HepG2 (cell line): ENCODE data around the gene OGFR. TPM values are rescaled to one million over a fixed set of nuclear protein-coding genes. Genes with fewer than 3 reads are reported as not detected.

ENCODE experiments used
- EZH2 ChIP-seq: conservative IDR thresholded peaks from 2 replicates; pipeline ENCODE4 v1.6.1; 2012; ENCODE audit warnings: mild to moderate bottlenecking, low read depth, low read length, moderate library complexity
- GLI4 ChIP-seq: sonication (generic); formaldehyde crosslinking; IDR thresholded peaks from 2 replicates; pipeline ENCODE4 v1.5.1; 2020; ENCODE audit warnings: missing genetic modification reagents, mild to moderate bottlenecking, moderate library complexity, borderline replicate concordance
- HDAC2 ChIP-seq: sonication (generic); formaldehyde crosslinking; IDR thresholded peaks from 2 replicates; pipeline ENCODE4 v1.4.0; 2020; ENCODE audit warnings: missing genetic modification reagents
- IRF9 ChIP-seq: sonication (generic); formaldehyde crosslinking; IDR thresholded peaks from 2 replicates; pipeline ENCODE4 v1.8.0; 2022; ENCODE audit warnings: missing genetic modification reagents, mild to moderate bottlenecking, borderline replicate concordance
- NCOR1 ChIP-seq: fragments of 200-600 bp; sonication (generic); IDR thresholded peaks from 2 replicates; pipeline ENCODE4 v1.7.0; 2017; ENCODE audit warnings: antibody characterized with exemption, low read length, borderline replicate concordance
- REL ChIP-seq: sonication (generic); formaldehyde crosslinking; conservative IDR thresholded peaks from 2 replicates; pipeline ENCODE4 v1.8.0; 2022; ENCODE audit warnings: mild to moderate bottlenecking, missing genetic modification reagents, moderate library complexity
- RFX3 ChIP-seq: IDR thresholded peaks from 2 replicates; pipeline ENCODE4 v1.6.1; 2016; ENCODE audit warnings: missing biosample characterization, missing genetic modification reagents
- SNRNP70 ChIP-seq: fragments of 200-400 bp; formaldehyde crosslinking; IDR thresholded peaks from 2 replicates; pipeline ENCODE4 v1.6.1; 2017; ENCODE audit warnings: mild to moderate bottlenecking, low read depth, low read length, moderate library complexity
- SP1 ChIP-seq, 2 experiments: fragments of 450-650 bp in 1 of 2; sonication (generic) in 1 of 2; formaldehyde crosslinking in 1 of 2; IDR thresholded peaks; 2 replicates each; pipeline versions ENCODE4 v1.4.0 to v1.6.1; 2016 to 2020; ENCODE audit warnings: missing genetic modification reagents in 1 of 2
- ZBTB42 ChIP-seq: sonication (generic); formaldehyde crosslinking; IDR thresholded peaks from 2 replicates; pipeline ENCODE4 v1.5.0; 2020; ENCODE audit warnings: mild to moderate bottlenecking, missing genetic modification reagents
- ZNF280D ChIP-seq: sonication (generic); formaldehyde crosslinking; IDR thresholded peaks from 2 replicates; pipeline ENCODE4 v1.5.1; 2020; ENCODE audit warnings: mild to moderate bottlenecking, missing genetic modification reagents
- ZNF343 ChIP-seq: sonication (generic); formaldehyde crosslinking; IDR thresholded peaks from 2 replicates; pipeline ENCODE4 v1.4.0; 2020; ENCODE audit warnings: mild to moderate bottlenecking, missing genetic modification reagents
- ZNF629 ChIP-seq: sonication (generic); formaldehyde crosslinking; conservative IDR thresholded peaks from 2 replicates; pipeline ENCODE4 v1.5.0; 2020; ENCODE audit warnings: missing genetic modification reagents
- ZNF792 ChIP-seq: IDR thresholded peaks from 2 replicates; pipeline ENCODE4 v1.6.1; 2016
- ZSCAN9 ChIP-seq: IDR thresholded peaks from 2 replicates; pipeline ENCODE4 v1.6.1; 2016; ENCODE audit warnings: borderline replicate concordance
- polyA plus RNA-seq, 8 experiments: library from polyadenylated mRNA; depleted of rRNA in 3 of 8; stranded (reverse) in 7 of 8; unstranded in 1 of 8; fragments of >200 nt; fragmentation: Illumina TruSeq in 4 of 8; extraction: Trizol in 4 of 8; gene quantifications; 2 replicates each; pipeline versions ENCODE4 v1.2.1 to v1.2.3, GENCODE V29; 2011 to 2016; ENCODE audit warnings: low read depth in 4 of 8, missing spikeins in 1 of 8, mixed read lengths in 1 of 8; ENCODE audit not compliant: insufficient read depth in 1 of 8
- total RNA-seq, 5 experiments: library from RNA; depleted of rRNA; stranded (reverse); fragments of >200 nt; fragmentation: Illumina TruSeq; extraction: Trizol; gene quantifications; 2 replicates each; pipeline ENCODE4 v1.2.3, GENCODE V29; 2016; ENCODE audit warnings: low read depth in 1 of 5
- TF ChIP-seq, protein P1 (sequence below): sonication (generic); formaldehyde crosslinking; conservative IDR thresholded peaks from 2 replicates; pipeline ENCODE4 v1.8.0; 2022; ENCODE audit warnings: mild to moderate bottlenecking, moderate library complexity, missing genetic modification reagents
- TF ChIP-seq, protein P2 (sequence below): sonication (generic); formaldehyde crosslinking; IDR thresholded peaks from 2 replicates; pipeline ENCODE4 v1.4.0; 2020; ENCODE audit warnings: low read depth, mild to moderate bottlenecking, missing genetic modification reagents
- TF ChIP-seq, protein P3 (sequence below): sonication (generic); formaldehyde crosslinking; conservative IDR thresholded peaks from 2 replicates; pipeline ENCODE4 v1.8.1; 2023; ENCODE audit warnings: missing genetic modification reagents

OGFR gene
- total and polyA plus RNA-seq, 2 of the 13 experiments (the other 11 are each of a cell fraction or from before 2014, with no cell fraction given) = 47.7 to 81.8 TPM

DNA sequence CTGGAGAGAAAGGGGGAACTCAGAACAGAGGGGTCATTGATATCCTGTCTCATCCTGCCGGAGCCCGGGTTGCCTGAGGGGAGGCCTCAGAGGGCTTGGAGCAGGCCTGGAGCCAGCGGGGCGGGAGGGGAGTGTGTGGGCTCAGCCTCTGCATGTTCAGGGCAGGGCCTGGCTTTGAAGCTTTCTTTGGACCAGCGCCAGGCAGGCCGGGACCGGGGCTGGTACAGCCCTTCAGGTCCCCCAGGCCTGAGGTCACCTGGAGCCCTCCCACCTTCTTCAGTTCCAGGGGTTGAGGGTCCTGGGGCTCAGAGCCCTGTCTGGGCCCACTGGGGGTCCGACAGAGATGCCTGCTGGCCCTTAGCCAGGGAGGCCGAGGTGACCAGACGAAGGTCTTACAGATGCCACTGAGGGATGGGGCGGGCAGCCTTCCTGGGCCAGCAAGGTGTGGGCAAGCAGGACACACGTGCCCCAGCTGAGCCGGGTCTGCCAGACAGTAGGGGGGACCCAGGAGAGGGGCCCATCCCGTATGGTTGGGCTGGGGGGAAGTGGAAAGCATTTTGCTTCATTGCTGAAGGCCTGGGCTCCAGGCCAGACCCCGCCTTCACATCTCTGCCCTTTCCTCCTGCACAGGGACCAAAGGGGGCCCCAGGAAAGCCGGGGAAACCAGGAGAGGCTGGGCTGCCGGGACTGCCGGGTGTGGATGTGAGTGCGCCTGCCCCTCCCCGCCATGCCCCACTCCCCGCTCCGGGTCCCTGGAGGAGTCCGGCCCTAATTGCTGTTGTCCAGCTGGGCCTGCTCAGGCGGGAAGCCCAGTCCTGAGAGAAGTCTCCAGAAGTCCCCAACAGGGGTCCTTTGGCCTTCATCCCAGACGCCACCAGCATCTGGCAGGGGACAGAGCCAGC lies 14.2 kb downstream of the OGFR start (continued):
- TF ChIP-seq, protein P1, sequence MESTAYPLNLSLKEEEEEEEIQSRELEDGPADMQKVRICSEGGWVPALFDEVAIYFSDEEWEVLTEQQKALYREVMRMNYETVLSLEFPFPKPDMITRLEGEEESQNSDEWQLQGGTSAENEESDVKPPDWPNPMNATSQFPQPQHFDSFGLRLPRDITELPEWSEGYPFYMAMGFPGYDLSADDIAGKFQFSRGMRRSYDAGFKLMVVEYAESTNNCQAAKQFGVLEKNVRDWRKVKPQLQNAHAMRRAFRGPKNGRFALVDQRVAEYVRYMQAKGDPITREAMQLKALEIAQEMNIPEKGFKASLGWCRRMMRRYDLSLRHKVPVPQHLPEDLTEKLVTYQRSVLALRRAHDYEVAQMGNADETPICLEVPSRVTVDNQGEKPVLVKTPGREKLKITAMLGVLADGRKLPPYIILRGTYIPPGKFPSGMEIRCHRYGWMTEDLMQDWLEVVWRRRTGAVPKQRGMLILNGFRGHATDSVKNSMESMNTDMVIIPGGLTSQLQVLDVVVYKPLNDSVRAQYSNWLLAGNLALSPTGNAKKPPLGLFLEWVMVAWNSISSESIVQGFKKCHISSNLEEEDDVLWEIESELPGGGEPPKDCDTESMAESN (CRISPR knock-in tag) = peak; percentile 92
- TF ChIP-seq ZNF792 (peak; percentile 68), ZSCAN9 (CRISPR knock-in tag) (0 out of 2 replicates have a peak, but pooled peaks have one; percentile 57), EZH2 (no peak), SNRNP70 (no peak), SP1 (IDR thresholded peaks at IDR 0.05) (no peak), SP1 (CRISPR knock-in tag; IDR thresholded peaks at IDR 0.05) (peak; percentile 25; the same call in 1 of the 2 replicates), ZNF629 (CRISPR knock-in tag) (no peak), REL (no peak), GLI4 (CRISPR knock-in tag) (no peak), RFX3 (no peak), ZNF280D (no peak), NCOR1 (no peak; the same call in 1 of the 2 replicates), ZBTB42 (CRISPR knock-in tag) (0 out of 2 replicates have a peak, but pooled peaks have one; percentile 47), ZNF343 (CRISPR knock-in tag) (0 out of 2 replicates have a peak, but pooled peaks have one; percentile 44), HDAC2 (CRISPR knock-in tag) (peak; percentile 43; the same call in 1 of the 2 replicates), IRF9 (CRISPR knock-in tag) (no peak)
- TF ChIP-seq, protein P2, sequence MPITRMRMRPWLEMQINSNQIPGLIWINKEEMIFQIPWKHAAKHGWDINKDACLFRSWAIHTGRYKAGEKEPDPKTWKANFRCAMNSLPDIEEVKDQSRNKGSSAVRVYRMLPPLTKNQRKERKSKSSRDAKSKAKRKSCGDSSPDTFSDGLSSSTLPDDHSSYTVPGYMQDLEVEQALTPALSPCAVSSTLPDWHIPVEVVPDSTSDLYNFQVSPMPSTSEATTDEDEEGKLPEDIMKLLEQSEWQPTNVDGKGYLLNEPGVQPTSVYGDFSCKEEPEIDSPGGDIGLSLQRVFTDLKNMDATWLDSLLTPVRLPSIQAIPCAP (CRISPR knock-in tag) = no peak
- TF ChIP-seq, protein P3, sequence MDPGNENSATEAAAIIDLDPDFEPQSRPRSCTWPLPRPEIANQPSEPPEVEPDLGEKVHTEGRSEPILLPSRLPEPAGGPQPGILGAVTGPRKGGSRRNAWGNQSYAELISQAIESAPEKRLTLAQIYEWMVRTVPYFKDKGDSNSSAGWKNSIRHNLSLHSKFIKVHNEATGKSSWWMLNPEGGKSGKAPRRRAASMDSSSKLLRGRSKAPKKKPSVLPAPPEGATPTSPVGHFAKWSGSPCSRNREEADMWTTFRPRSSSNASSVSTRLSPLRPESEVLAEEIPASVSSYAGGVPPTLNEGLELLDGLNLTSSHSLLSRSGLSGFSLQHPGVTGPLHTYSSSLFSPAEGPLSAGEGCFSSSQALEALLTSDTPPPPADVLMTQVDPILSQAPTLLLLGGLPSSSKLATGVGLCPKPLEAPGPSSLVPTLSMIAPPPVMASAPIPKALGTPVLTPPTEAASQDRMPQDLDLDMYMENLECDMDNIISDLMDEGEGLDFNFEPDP = no peak
